Suprapubic skin (tissue), 4 donors: ENCODE measurements around the gene RUNX2.

Experiments used
- EP300 ChIP-seq: sonication (generic); formaldehyde crosslinking; IDR thresholded peaks from one replicate; pipeline ENCODE4 v1.6.1; 2017; ENCODE audit warnings: antibody characterized with exemption
- POLR2AphosphoS5 ChIP-seq, 3 donors: sonication (generic); formaldehyde crosslinking; IDR thresholded peaks; one replicate each; pipeline ENCODE4 v1.6.1; 2017; ENCODE audit warnings: antibody characterized with exemption in 3 of 3

- TF ChIP-seq POLR2AphosphoS5 (IDR thresholded peaks at IDR 0.05) (no peak), EP300 (no peak)
These were observed 102.6 kb downstream of the RUNX2 start for GRCh38 chr6:45430590-45431202.
